PC-9 (cell line): ENCODE results near the gene BCDIN3D. TPM values are rescaled to one million over a fixed set of nuclear protein-coding genes. Genes with fewer than 3 reads are reported as not detected.

Experiments
- BruUV-seq: library from RNA; stranded (reverse); fragments of 400-500 nt; replicated peaks from 2 replicates; lab custom pipeline; 2021; lab: Mats Ljungman, UMichigan
- CTCF ChIA-PET: fragments of 300-600 bp; sonication (Branson Sonifier 250); formaldehyde crosslinking; loops from one replicate; lab custom pipeline; 2022; ENCODE audit warnings: antibody characterized with exemption; lab: Charles Lee
- POLR2A ChIA-PET: fragments of 300-600 bp; sonication (Branson Sonifier 250); formaldehyde crosslinking; loops from one replicate; lab custom pipeline; 2022; ENCODE audit warnings: antibody characterized with exemption; ENCODE audit not compliant: unreplicated experiment; lab: Charles Lee
- DNase-seq, 2 experiments: peaks; one replicate each; pipeline versions ENCODE4 v3.0.0 to v3.0.0-alpha.2; 2015 to 2022; ENCODE audit warnings: mixed read lengths in 1 of 2
- H2AFZ ChIP-seq: fragments of 200-600 bp; sonication (generic); 2 replicates; pipeline ENCODE4 v1.8.1; 2017; ENCODE audit warnings: antibody characterized with exemption
- H3F3A ChIP-seq: fragments of 200-600 bp; sonication (generic); 2 replicates; pipeline ENCODE4 v1.8.1; 2017; ENCODE audit warnings: antibody characterized with exemption, mild to moderate bottlenecking, low read depth; ENCODE audit not compliant: insufficient read depth
- H3K27ac ChIP-seq: fragments of 200-600 bp; sonication (generic); 2 replicates; pipeline ENCODE4 v1.6.1; 2016; ENCODE audit warnings: mixed run types
- H3K27me3 ChIP-seq: fragments of 200-600 bp; sonication (generic); 2 replicates; pipeline ENCODE4 v1.6.1; 2016; ENCODE audit warnings: low read depth, mixed run types; ENCODE audit not compliant: insufficient read depth
- H3K36me3 ChIP-seq: fragments of 200-600 bp; sonication (generic); 2 replicates; pipeline ENCODE4 v1.6.1; 2016; ENCODE audit warnings: low read depth, mixed run types
- H3K4me1 ChIP-seq: fragments of 200-600 bp; sonication (generic); replicated peaks from 2 replicates; pipeline ENCODE4 v1.6.1; 2016; ENCODE audit warnings: mixed run types; ENCODE audit not compliant: insufficient read depth
- H3K4me2 ChIP-seq: fragments of 200-600 bp; sonication (generic); 2 replicates; pipeline ENCODE4 v1.6.1; 2017; ENCODE audit warnings: mixed run types
- H3K4me3 ChIP-seq: fragments of 200-600 bp; sonication (generic); 2 replicates; pipeline ENCODE4 v1.6.1; 2016; ENCODE audit warnings: mixed run types
- H3K79me2 ChIP-seq: fragments of 200-600 bp; sonication (generic); 2 replicates; pipeline ENCODE4 v1.6.1; 2017; ENCODE audit warnings: low read depth, mixed run types
- H3K9me2 ChIP-seq: fragments of 200-600 bp; sonication (generic); 2 replicates; pipeline ENCODE4 v1.8.1; 2017; ENCODE audit warnings: mild to moderate bottlenecking; ENCODE audit not compliant: insufficient read depth
- H3K9me3 ChIP-seq: fragments of 200-600 bp; sonication (generic); 2 replicates; pipeline ENCODE4 v1.8.1; 2016; ENCODE audit warnings: low read depth; ENCODE audit not compliant: insufficient read depth
- H4K20me1 ChIP-seq: fragments of 200-600 bp; sonication (generic); 2 replicates; pipeline ENCODE4 v1.8.1; 2017; ENCODE audit not compliant: insufficient read depth
- EZH2 ChIP-seq: fragments of 200-600 bp; sonication (generic); IDR thresholded peaks from 2 replicates; pipeline ENCODE4 v1.8.0; 2017; ENCODE audit warnings: antibody characterized with exemption, low read depth
- intact Hi-C: fragments of 100-400 bp; cut with micrococcal nuclease; formaldehyde crosslinking; loops from one replicate; pipeline ENCODE4 v1.10.0; 2022; ENCODE audit not compliant: unreplicated experiment
- total RNA-seq: library from RNA; stranded (reverse); gene quantifications from 2 replicates; pipeline ENCODE4 v1.2.3, GENCODE V29; 2021
- TF ChIP-seq, protein P1 (sequence below): fragments of 200-600 bp; sonication (generic); conservative IDR thresholded peaks from 2 replicates; pipeline ENCODE4 v1.6.1; 2017; ENCODE audit warnings: mixed run types, antibody characterized with exemption, mild to moderate bottlenecking, moderate library complexity

Gene BCDIN3D
- total RNA-seq, 1 experiment from 2014 or later = 4.7 TPM

DNA sequence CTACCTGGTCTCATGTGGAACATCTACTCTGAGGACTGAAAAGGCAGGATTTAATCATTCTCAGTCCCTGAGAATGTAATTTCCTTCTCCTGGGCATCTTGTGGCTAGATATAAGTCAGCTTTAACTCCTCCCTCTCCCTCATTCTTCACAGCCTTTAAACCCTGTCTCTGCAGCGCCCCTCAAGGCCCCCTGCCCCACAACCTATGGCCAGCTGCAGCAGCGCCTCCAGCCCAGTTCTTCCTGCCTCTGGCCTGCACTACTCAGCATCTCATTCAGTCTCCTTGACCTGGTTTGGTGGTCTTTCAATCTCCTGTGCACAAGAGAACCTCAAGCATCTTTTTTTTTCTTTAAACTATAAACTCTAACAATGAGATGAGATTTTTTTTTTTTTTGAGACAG lies 44.0 kb downstream of the BCDIN3D start:
- intact Hi-C loops = no loop called here
- no peaks in the 10 kb centered on the region for H3K27me3 ChIP-seq
- H4K20me1 ChIP-seq = no peaks in the 10 kb centered on the region
- no peak overlapping the region for H2AFZ ChIP-seq
- no peaks in the 10 kb centered on the region for H3K4me1 ChIP-seq
- no peaks in the 10 kb centered on the region; the same call in 1 of the 2 replicates for H3F3A ChIP-seq
- ChIA-PET POLR2A (no interaction called here), CTCF (no interaction called here)
- H3K4me2 ChIP-seq = no peak overlapping the region
- no peaks in the 10 kb centered on the region for H3K9me3 ChIP-seq
- no peaks in the 10 kb centered on the region for H3K36me3 ChIP-seq
- H3K27ac ChIP-seq = no peak overlapping the region
- no peaks in the 10 kb centered on the region for H3K9me2 ChIP-seq
- BruUV-seq = no TSS peak
- TF ChIP-seq EZH2 = no peak
- TF ChIP-seq, protein P1, sequence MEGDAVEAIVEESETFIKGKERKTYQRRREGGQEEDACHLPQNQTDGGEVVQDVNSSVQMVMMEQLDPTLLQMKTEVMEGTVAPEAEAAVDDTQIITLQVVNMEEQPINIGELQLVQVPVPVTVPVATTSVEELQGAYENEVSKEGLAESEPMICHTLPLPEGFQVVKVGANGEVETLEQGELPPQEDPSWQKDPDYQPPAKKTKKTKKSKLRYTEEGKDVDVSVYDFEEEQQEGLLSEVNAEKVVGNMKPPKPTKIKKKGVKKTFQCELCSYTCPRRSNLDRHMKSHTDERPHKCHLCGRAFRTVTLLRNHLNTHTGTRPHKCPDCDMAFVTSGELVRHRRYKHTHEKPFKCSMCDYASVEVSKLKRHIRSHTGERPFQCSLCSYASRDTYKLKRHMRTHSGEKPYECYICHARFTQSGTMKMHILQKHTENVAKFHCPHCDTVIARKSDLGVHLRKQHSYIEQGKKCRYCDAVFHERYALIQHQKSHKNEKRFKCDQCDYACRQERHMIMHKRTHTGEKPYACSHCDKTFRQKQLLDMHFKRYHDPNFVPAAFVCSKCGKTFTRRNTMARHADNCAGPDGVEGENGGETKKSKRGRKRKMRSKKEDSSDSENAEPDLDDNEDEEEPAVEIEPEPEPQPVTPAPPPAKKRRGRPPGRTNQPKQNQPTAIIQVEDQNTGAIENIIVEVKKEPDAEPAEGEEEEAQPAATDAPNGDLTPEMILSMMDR = no peak
- H3K79me2 ChIP-seq = no peaks in the 10 kb centered on the region
- DNase-seq = no peak
- no peak overlapping the region for H3K4me3 ChIP-seq

DNA sequence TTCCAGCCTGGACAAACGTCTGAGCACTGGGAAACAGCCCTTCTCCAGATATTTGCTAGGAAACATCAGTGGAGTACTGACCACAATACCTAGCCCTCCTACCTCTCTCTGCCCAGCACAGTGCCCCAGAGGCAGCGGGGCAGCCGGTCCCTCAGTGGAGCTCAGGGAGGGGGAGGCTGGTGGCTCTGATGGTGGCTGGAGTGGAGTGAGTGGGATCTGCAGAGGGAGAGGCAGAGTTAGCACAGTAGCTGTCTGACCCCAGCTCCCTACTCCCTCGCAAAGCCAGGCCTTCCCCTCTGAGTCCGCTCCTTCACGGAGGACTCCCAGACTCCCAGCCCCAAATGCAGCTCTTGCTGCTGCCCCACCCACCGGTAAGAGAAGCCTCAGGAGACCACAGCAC lies 44.7 kb downstream of the BCDIN3D start:
- Histone ChIP-seq H2AFZ (no peak overlapping the region), H3K36me3 (no peaks in the 10 kb centered on the region), H3K4me1 (no peaks in the 10 kb centered on the region), H3K9me2 (no peaks in the 10 kb centered on the region), H3K4me2 (no peak overlapping the region), H3F3A (no peaks in the 10 kb centered on the region; the same call in 1 of the 2 replicates), H3K79me2 (no peaks in the 10 kb centered on the region), H3K27me3 (no peaks in the 10 kb centered on the region), H3K27ac (no peak overlapping the region), H4K20me1 (no peaks in the 10 kb centered on the region), H3K9me3 (no peaks in the 10 kb centered on the region), H3K4me3 (no peak overlapping the region)
- ChIA-PET POLR2A (no interaction called here), CTCF (no interaction called here)
- no peak for TF ChIP-seq EZH2
- TF ChIP-seq, protein P1 = no peak
- no TSS peak for BruUV-seq
- no peak for DNase-seq
- intact Hi-C loops = no loop called here

DNA sequence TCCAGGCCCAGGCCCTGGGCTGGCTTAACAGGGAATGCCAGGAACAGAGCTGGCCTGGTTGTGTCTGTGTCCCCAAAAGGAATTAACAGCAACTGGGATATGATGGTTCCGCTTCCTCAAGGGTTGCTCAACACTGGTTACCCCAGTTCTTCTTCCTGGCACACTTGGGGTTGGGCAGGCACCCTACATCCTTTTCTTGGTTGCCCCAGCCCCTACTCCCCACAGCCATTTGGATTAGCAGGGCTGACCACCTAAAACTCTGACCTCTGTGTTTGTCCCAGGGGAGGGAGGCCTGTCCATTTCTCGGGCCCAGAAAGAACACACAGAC lies 45.5 kb downstream of the BCDIN3D start:
- Histone ChIP-seq H3K79me2 (no peaks in the 10 kb centered on the region), H3K4me3 (no peak overlapping the region), H3K27me3 (no peaks in the 10 kb centered on the region), H3K4me1 (no peaks in the 10 kb centered on the region), H3K4me2 (no peak overlapping the region), H3K36me3 (no peaks in the 10 kb centered on the region), H3K9me3 (no peaks in the 10 kb centered on the region), H4K20me1 (no peaks in the 10 kb centered on the region), H3K27ac (no peak overlapping the region), H3F3A (no peaks in the 10 kb centered on the region; the same call in 1 of the 2 replicates), H2AFZ (no peak overlapping the region), H3K9me2 (no peaks in the 10 kb centered on the region)
- ChIA-PET CTCF (no interaction called here), POLR2A (no interaction called here)
- TF ChIP-seq, protein P1 = no peak
- TF ChIP-seq EZH2 = no peak
- intact Hi-C loops = no loop called here
- BruUV-seq = no TSS peak
- no peak for DNase-seq
